GM18870 (cell line): ENCODE results near the gene ADCY1.

Experiments
- ATAC-seq: cut with Tn5 transposase; IDR thresholded peaks from one replicate; pipeline ENCODE4 v1.9.1; 2021; ENCODE audit warnings: moderate library complexity; ENCODE audit not compliant: unreplicated experiment

Gene ADCY1

GRCh38 chr7:45576249-45576929 is 2.2 kb downstream of the ADCY1 start:
- ATAC-seq, result no peak

DNA sequence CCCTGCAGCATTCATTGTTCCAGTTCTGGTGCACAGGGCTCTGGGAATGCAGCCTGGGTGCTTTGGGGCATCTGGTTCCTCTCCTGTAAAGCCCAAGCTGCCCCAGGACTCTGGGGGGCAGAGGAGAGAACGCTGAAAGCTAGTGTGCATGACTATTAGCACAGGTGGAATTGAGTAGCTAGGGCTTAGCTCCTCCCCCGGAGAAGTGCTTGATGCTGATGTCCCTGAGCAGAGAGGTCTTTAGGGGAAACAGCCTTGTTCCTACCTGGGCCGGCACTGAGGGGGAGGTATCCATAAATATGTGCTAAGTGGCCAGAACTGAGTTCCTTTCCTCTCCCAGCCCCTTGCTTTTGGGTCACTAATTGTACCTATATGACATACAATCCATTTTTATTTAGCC is 3.9 kb downstream of the ADCY1 start:
- no peak for ATAC-seq

GRCh38 chr7:45578467-45578866 is 4.3 kb downstream of the ADCY1 start:
- no peak for ATAC-seq

DNA sequence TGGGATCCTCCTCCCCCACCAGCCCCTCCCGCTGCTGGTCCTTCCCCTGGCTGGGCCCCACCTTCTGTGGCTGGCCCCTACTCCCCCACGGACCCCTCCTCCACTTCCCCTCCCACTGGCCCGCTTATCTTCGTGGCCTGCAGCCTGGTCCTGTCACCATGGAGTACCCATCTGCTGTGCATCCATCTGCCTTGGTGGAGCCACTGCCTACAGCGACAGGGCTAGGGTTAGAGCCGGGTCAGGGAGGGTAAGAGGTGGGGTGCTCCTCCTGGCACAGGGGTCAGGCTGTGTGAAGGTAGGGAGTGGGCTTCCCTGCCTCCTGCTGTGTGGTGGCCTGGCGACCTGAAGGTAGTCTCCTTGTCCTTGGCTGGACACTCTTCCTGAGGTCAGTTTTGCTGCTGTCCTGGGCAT is 5.2 kb downstream of the ADCY1 start:
- no peak for ATAC-seq

DNA sequence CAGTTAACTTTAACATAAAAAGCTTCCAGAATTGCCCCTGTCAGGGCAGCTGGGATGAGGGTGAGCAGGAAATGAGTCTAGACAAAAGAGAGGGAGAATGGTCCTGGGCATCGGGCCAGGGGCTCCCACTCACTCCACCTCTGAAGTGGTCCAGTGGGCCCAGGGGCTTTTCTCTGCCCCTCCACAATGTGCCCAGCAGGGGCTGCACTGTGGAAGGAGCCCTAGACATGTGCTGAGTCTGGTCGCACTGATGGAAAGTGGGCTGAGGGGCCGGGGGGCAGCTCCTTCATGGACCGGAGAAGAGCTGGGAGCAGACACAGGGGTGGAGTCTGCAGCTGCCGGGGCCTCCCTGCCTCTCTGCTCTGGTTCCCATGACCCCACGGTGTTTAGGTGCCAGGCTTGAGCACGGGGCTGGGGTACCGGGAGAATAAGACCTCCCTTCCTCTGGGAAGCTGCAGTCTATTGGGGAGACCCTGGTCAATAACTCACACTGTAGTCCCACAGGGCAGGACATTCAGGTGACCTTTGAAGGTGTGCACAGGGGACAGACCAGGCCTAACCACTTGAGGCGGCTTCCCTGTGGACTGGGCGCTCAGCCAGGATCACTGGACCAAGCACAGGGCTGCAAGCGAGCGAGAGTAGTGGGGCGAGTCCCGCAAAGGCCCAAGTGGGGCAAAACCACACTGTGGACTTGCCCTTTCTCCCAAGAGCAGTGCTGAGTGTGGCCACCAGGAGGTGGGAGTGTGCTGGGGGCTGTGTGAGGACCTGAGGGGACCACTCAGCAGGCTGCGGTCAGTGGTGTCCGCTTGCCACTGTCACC is 6.1 kb downstream of the ADCY1 start:
- no peak for ATAC-seq

- no peak for ATAC-seq
Measured at GRCh38 chr7:45581271-45581780, 7.2 kb downstream of the ADCY1 start.

GRCh38 chr7:45582136-45582749 is 8.1 kb downstream of the ADCY1 start:
- no peak for ATAC-seq

GRCh38 chr7:45582868-45583277 is 8.7 kb downstream of the ADCY1 start:
- no peak for ATAC-seq

DNA sequence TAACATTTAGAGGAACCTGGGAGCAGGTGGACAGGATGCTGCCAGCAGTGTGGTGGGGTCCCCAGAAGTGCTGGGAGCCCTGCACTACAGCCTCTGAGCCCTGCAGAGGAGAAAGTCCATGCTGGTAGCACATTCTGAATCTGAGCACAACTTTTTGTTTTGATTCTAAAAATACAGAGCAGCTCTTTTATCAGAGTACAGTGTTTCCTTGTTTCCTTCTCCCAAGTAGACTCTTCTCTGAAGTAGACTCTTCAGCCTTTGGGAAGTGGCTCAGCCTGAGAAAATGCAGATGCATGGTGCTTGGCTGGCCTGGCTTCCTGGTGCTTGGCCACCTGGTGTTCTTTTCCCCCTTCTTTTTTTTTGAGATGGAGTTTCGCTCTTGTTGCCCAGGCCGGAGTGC is 9.1 kb downstream of the ADCY1 start:
- ATAC-seq, result no peak

- no peak for ATAC-seq
Measured at GRCh38 chr7:45584261-45585210, 10.4 kb downstream of the ADCY1 start.

DNA sequence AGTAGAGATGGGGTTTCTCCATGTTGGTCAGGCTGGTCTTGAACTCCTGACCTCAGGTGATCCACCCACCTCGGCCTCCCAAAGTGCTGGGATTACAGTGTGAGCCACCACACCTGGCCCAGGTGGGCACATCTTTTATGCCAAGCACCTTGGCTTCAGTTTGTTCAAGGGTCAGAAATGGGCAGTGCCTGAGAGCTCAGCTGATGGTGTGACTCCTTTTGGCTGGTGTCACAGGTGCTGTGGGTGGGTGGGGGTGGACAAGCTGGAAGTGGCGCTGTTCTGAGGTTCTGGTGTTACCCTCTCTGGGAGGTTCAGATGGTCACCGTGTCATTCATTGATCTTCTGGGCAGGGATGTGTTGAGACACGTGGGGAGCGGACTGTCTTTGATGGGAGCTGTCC is 11.5 kb downstream of the ADCY1 start:
- no peak for ATAC-seq

- no peak for ATAC-seq
Measured at GRCh38 chr7:45586542-45587520, 12.7 kb downstream of the ADCY1 start.

GRCh38 chr7:45588466-45588865 is 14.3 kb downstream of the ADCY1 start:
- no peak for ATAC-seq

- ATAC-seq, result no peak
Measured at GRCh38 chr7:45589061-45589460, 14.9 kb downstream of the ADCY1 start.

DNA sequence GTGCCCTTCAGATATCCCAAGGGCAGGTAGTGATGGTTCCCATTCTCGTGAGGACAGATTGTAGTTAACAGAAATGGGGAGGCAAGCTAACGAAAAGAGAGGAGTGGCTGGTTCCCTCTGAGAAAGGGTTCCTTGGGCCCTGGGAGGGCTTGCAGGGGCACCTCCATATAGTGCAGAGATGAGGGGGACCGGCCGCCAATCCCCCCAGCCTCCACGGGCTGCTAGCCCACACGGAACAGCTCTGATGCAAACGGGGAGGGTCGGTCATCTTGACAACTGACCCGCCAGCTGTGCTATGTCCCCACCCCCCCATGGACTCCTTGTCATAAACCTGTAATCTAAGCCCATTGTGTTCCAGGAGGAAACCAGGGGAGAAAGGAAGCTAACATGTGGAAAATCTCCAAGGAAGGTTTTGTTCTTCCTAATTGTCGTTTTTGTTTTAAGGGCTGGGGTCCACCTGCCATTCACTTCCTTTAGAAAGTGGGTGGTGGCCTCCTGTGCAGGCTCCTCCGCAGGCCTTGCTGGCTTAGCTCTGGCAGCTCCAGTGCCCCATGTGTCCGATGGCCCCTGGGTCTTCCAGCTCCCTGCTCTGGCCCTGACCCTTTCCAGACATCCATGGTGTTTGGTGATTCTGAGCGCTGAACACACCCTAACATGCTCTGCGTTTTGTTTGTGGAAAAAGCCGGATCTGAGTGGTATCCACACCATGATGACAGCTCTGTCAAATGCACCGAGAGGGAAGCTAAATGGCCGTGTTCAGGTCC is 15.9 kb downstream of the ADCY1 start:
- ATAC-seq, result no peak

GRCh38 chr7:45590679-45591057 is 16.5 kb downstream of the ADCY1 start:
- ATAC-seq, result no peak

- ATAC-seq, result no peak
Measured at GRCh38 chr7:45591101-45591906, 17.1 kb downstream of the ADCY1 start.
